ENCODE measurements around the gene CAPN13.

Gene CAPN13

GRCh38 chr2:30768036-30768686 lies 39.1 kb downstream of the CAPN13 start:
- DNase-seq (ENCODE audit: low read depth) = no peak
- H3K4me3 ChIP-seq (ENCODE audit: low read depth, low read length) = no peak overlapping the region
- TF ChIP-seq POLR2A (IDR thresholded peaks at IDR 0.05; ENCODE audit: extremely low read depth, insufficient read length) (no peak), MYC (IDR thresholded peaks at IDR 0.05; ENCODE audit: low read depth, low read length) (no peak), MAX (IDR thresholded peaks at IDR 0.05; ENCODE audit: low read depth, low read length) (no peak), CTCF (IDR thresholded peaks at IDR 0.05; ENCODE audit: low read depth, low read length) (no peak)

GRCh38 chr2:30766666-30767065 lies 40.6 kb downstream of the CAPN13 start:
- no peak for DNase-seq (ENCODE audit: low read depth)
- H3K4me3 ChIP-seq (ENCODE audit: low read depth, low read length) = no peak overlapping the region
- TF ChIP-seq CTCF (IDR thresholded peaks at IDR 0.05; ENCODE audit: low read depth, low read length) = no peak
- TF ChIP-seq POLR2A (IDR thresholded peaks at IDR 0.05; ENCODE audit: extremely low read depth, insufficient read length) = no peak
- no peak for TF ChIP-seq MYC (IDR thresholded peaks at IDR 0.05; ENCODE audit: low read depth, low read length)
- no peak for TF ChIP-seq MAX (IDR thresholded peaks at IDR 0.05; ENCODE audit: low read depth, low read length)

GRCh38 chr2:30765876-30766470 lies 41.3 kb downstream of the CAPN13 start:
- TF ChIP-seq MYC (IDR thresholded peaks at IDR 0.05; ENCODE audit: low read depth, low read length) (no peak), CTCF (IDR thresholded peaks at IDR 0.05; ENCODE audit: low read depth, low read length) (no peak), POLR2A (IDR thresholded peaks at IDR 0.05; ENCODE audit: extremely low read depth, insufficient read length) (no peak), MAX (IDR thresholded peaks at IDR 0.05; ENCODE audit: low read depth, low read length) (no peak)
- H3K4me3 ChIP-seq (ENCODE audit: low read depth, low read length) = no peak overlapping the region
- no peak for DNase-seq (ENCODE audit: low read depth)

- no peak for DNase-seq (ENCODE audit: low read depth)
- no peak for TF ChIP-seq MYC (IDR thresholded peaks at IDR 0.05; ENCODE audit: low read depth, low read length)
- no peak for TF ChIP-seq POLR2A (IDR thresholded peaks at IDR 0.05; ENCODE audit: extremely low read depth, insufficient read length)
- no peak for TF ChIP-seq CTCF (IDR thresholded peaks at IDR 0.05; ENCODE audit: low read depth, low read length)
- TF ChIP-seq MAX (IDR thresholded peaks at IDR 0.05; ENCODE audit: low read depth, low read length) = no peak
- H3K4me3 ChIP-seq (ENCODE audit: low read depth, low read length) = no peak overlapping the region
These were observed 42.1 kb downstream of the CAPN13 start for GRCh38 chr2:30765191-30765590.

- H3K4me3 ChIP-seq (ENCODE audit: low read depth, low read length) = no peak overlapping the region
- TF ChIP-seq CTCF (IDR thresholded peaks at IDR 0.05; ENCODE audit: low read depth, low read length) (no peak), POLR2A (IDR thresholded peaks at IDR 0.05; ENCODE audit: extremely low read depth, insufficient read length) (no peak), MAX (IDR thresholded peaks at IDR 0.05; ENCODE audit: low read depth, low read length) (no peak), MYC (IDR thresholded peaks at IDR 0.05; ENCODE audit: low read depth, low read length) (no peak)
- no peak for DNase-seq (ENCODE audit: low read depth)
These were observed 43.0 kb downstream of the CAPN13 start for GRCh38 chr2:30764021-30764800.
